HG02885 (cell line): Measurements from ENCODE around the gene CTH.
A peak's percentile ranks its signal among the peaks of the same experiment; 100 is the strongest.
"Not testable (repeated sequence)": the region's sequence is repeated elsewhere in the genome, so short reads cannot be mapped to it uniquely, and the experiment has no call there.

Source experiments
- ATAC-seq: cut with Tn5 transposase; IDR thresholded peaks from one replicate; pipeline ENCODE4 v1.9.1; 2021; ENCODE audit warnings: mild to moderate bottlenecking; ENCODE audit not compliant: unreplicated experiment, poor library complexity

The CTH gene

GRCh38 chr1:70405780-70406416, 5.2 kb upstream of the CTH start:
- no peak for ATAC-seq

GRCh38 chr1:70409136-70409535, 1.9 kb upstream of the CTH start:
- no peak for ATAC-seq

- ATAC-seq = peak; percentile 2
Measured at GRCh38 chr1:70411360-70411844, 334 bp downstream of the CTH start.

GRCh38 chr1:70415882-70416281, 4.8 kb downstream of the CTH start:
- peak; percentile 25 for ATAC-seq

GRCh38 chr1:70418973-70419734, 8.1 kb downstream of the CTH start:
- ATAC-seq = not testable (repeated sequence)

- ATAC-seq = no peak
Measured at GRCh38 chr1:70420320-70420719, 9.3 kb downstream of the CTH start.

GRCh38 chr1:70426154-70427131, 15.4 kb downstream of the CTH start:
- no peak for ATAC-seq

- ATAC-seq = no peak
Measured at GRCh38 chr1:70427976-70428375, 16.9 kb downstream of the CTH start.

- ATAC-seq = no peak
Measured at GRCh38 chr1:70429219-70429618, 18.2 kb downstream of the CTH start.

GRCh38 chr1:70429757-70430156, 18.7 kb downstream of the CTH start:
- no peak for ATAC-seq

GRCh38 chr1:70431317-70431716, 20.2 kb downstream of the CTH start:
- no peak for ATAC-seq

GRCh38 chr1:70431874-70432273, 20.8 kb downstream of the CTH start:
- ATAC-seq = no peak

- no peak for ATAC-seq
Measured at GRCh38 chr1:70434253-70434859, 23.3 kb downstream of the CTH start.

GRCh38 chr1:70436622-70437251, 25.7 kb downstream of the CTH start:
- no peak for ATAC-seq

- ATAC-seq = no peak
Measured at GRCh38 chr1:70438529-70438928, 27.5 kb downstream of the CTH start.

GRCh38 chr1:70440642-70441391, 29.7 kb downstream of the CTH start:
- ATAC-seq = no peak

GRCh38 chr1:70441392-70442035, 30.4 kb downstream of the CTH start:
- no peak for ATAC-seq

GRCh38 chr1:70442490-70442889, 31.4 kb downstream of the CTH start:
- no peak for ATAC-seq

- no peak for ATAC-seq
Measured at GRCh38 chr1:70443739-70444138, 32.7 kb downstream of the CTH start.
